K562 (cell line): ENCODE data around the gene MYH11.

Experiments used
- ERF ChIP-seq: fragments of 450-650 bp; formaldehyde crosslinking; IDR thresholded peaks from 2 replicates; pipeline ENCODE4 v1.4.0; 2020; ENCODE audit warnings: mild to moderate bottlenecking, mixed read lengths
- ESRRA ChIP-seq: fragments of 450-650 bp; IDR thresholded peaks from 2 replicates; pipeline ENCODE4 v1.6.1; 2014; ENCODE audit warnings: low read depth, mild to moderate bottlenecking, moderate library complexity, borderline replicate concordance
- POLR2A ChIP-seq: fragments of 450-650 bp; conservative IDR thresholded peaks from 2 replicates; pipeline ENCODE4 v1.6.1; 2016
- SMAD1 ChIP-seq: fragments of 150-350 bp; IDR thresholded peaks from 2 replicates; pipeline ENCODE4 v1.6.1; 2014; ENCODE audit warnings: low read length, low read depth; ENCODE audit not compliant: partially characterized antibody
- ZNF121 ChIP-seq: sonication (generic); formaldehyde crosslinking; conservative IDR thresholded peaks from 2 replicates; pipeline ENCODE4 v1.8.0; 2022; ENCODE audit warnings: missing genetic modification reagents
- ZNF589 ChIP-seq: fragments of 200-800 bp; sonication (Bioruptor generic); IDR thresholded peaks from 2 replicates; pipeline ENCODE4 v1.6.1; 2016; ENCODE audit warnings: low read depth, missing genetic modification characterization, missing compliant biosample characterization

DNA sequence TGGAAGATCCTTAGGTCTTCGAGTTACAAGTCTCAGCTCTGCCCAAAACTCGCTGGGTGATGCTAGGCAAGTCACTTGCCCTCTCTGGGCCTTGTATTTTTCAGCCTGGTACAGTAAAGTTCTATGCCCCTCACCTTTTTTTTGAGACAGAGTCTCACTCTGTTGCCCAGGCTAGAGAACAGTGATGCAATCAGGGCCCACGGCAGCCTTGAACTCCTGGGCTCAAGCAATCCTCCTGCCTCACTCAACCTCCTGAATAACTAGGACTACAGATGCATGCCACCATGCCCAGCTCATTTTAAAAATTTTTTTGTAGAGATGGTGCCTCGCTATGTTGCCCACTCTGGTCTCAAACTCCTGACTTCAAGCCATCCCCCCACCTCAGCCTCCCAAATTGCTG, 3.8 kb downstream of the MYH11 start:
- TF ChIP-seq POLR2A: no peak
- TF ChIP-seq ZNF589: no peak
- no peak for TF ChIP-seq SMAD1
- no peak for TF ChIP-seq ESRRA
- no peak for TF ChIP-seq ERF
- TF ChIP-seq ZNF121: no peak
